ENCODE results near the gene ATP2A3.

ATP2A3 gene

GRCh38 chr17:3946711-3947235, 17.5 kb downstream of the ATP2A3 start:
- H3K36me3 ChIP-seq (ENCODE audit: control insufficient read depth, insufficient read depth, low read length): no peaks in the 10 kb centered on the region
- H3K9me3 ChIP-seq (ENCODE audit: control insufficient read depth, low read length): no peaks in the 10 kb centered on the region
- no peak overlapping the region for H3K4me3 ChIP-seq (ENCODE audit: insufficient read depth, low read depth, low read length)
- WGBS, 2 experiments: 85 to 90% methylated on average over 5 of the region's 5 CpGs
- no peaks in the 10 kb centered on the region for H3K4me1 ChIP-seq (ENCODE audit: control insufficient read depth, insufficient read depth, low read length)
- peaks cover 12% of the 10 kb centered on the region for H3K27me3 ChIP-seq (ENCODE audit: control insufficient read depth, insufficient read depth, low read length, poor library complexity, severe bottlenecking)
- no peak overlapping the region for H3K27ac ChIP-seq (ENCODE audit: insufficient read depth, low read depth, low read length, poor library complexity, severe bottlenecking)

GRCh38 chr17:3944485-3945388, 19.5 kb downstream of the ATP2A3 start:
- Histone ChIP-seq H3K4me1 (ENCODE audit: control insufficient read depth, insufficient read depth, low read length) (no peaks in the 10 kb centered on the region), H3K36me3 (ENCODE audit: control insufficient read depth, insufficient read depth, low read length) (no peaks in the 10 kb centered on the region), H3K9me3 (ENCODE audit: control insufficient read depth, low read length) (no peaks in the 10 kb centered on the region), H3K27me3 (ENCODE audit: control insufficient read depth, insufficient read depth, low read length, poor library complexity, severe bottlenecking) (peaks cover 12% of the 10 kb centered on the region), H3K27ac (ENCODE audit: insufficient read depth, low read depth, low read length, poor library complexity, severe bottlenecking) (no peak overlapping the region), H3K4me3 (ENCODE audit: insufficient read depth, low read depth, low read length) (peak overlapping the region; percentile 34)
- WGBS, 2 experiments: 23 to 26% methylated on average over 68 of the region's 68 CpGs

GRCh38 chr17:3943240-3943891, 20.9 kb downstream of the ATP2A3 start:
- WGBS, 2 experiments: 92 to 95% methylated on average over 23 of the region's 23 CpGs
- no peak overlapping the region for H3K27ac ChIP-seq (ENCODE audit: insufficient read depth, low read depth, low read length, poor library complexity, severe bottlenecking)
- H3K4me1 ChIP-seq (ENCODE audit: control insufficient read depth, insufficient read depth, low read length): no peaks in the 10 kb centered on the region
- no peaks in the 10 kb centered on the region for H3K36me3 ChIP-seq (ENCODE audit: control insufficient read depth, insufficient read depth, low read length)
- peaks cover 12% of the 10 kb centered on the region for H3K27me3 ChIP-seq (ENCODE audit: control insufficient read depth, insufficient read depth, low read length, poor library complexity, severe bottlenecking)
- H3K9me3 ChIP-seq (ENCODE audit: control insufficient read depth, low read length): no peaks in the 10 kb centered on the region
- H3K4me3 ChIP-seq (ENCODE audit: insufficient read depth, low read depth, low read length): no peak overlapping the region

- 95% methylated on average over 48 of the region's 48 CpGs for WGBS, 2 experiments
- peaks cover 12% of the 10 kb centered on the region for H3K27me3 ChIP-seq (ENCODE audit: control insufficient read depth, insufficient read depth, low read length, poor library complexity, severe bottlenecking)
- H3K27ac ChIP-seq (ENCODE audit: insufficient read depth, low read depth, low read length, poor library complexity, severe bottlenecking): no peak overlapping the region
- no peak overlapping the region for H3K4me3 ChIP-seq (ENCODE audit: insufficient read depth, low read depth, low read length)
- no peaks in the 10 kb centered on the region for H3K4me1 ChIP-seq (ENCODE audit: control insufficient read depth, insufficient read depth, low read length)
- H3K36me3 ChIP-seq (ENCODE audit: control insufficient read depth, insufficient read depth, low read length): no peaks in the 10 kb centered on the region
- no peaks in the 10 kb centered on the region for H3K9me3 ChIP-seq (ENCODE audit: control insufficient read depth, low read length)
Observed at GRCh38 chr17:3940965-3941698, 23.1 kb downstream of the ATP2A3 start.

- 95 to 97% methylated on average over 17 of the region's 17 CpGs for WGBS, 2 experiments
- Histone ChIP-seq H3K9me3 (ENCODE audit: control insufficient read depth, low read length) (no peaks in the 10 kb centered on the region), H3K4me3 (ENCODE audit: insufficient read depth, low read depth, low read length) (no peak overlapping the region), H3K27ac (ENCODE audit: insufficient read depth, low read depth, low read length, poor library complexity, severe bottlenecking) (no peak overlapping the region), H3K27me3 (ENCODE audit: control insufficient read depth, insufficient read depth, low read length, poor library complexity, severe bottlenecking) (no peaks in the 10 kb centered on the region), H3K4me1 (ENCODE audit: control insufficient read depth, insufficient read depth, low read length) (no peaks in the 10 kb centered on the region), H3K36me3 (ENCODE audit: control insufficient read depth, insufficient read depth, low read length) (no peaks in the 10 kb centered on the region)
Observed at GRCh38 chr17:3937359-3937758, 26.9 kb downstream of the ATP2A3 start.

GRCh38 chr17:3935825-3936355, 28.3 kb downstream of the ATP2A3 start:
- no peaks in the 10 kb centered on the region for H3K4me1 ChIP-seq (ENCODE audit: control insufficient read depth, insufficient read depth, low read length)
- WGBS, 2 experiments: 95% methylated on average over 9 of the region's 9 CpGs

GRCh38 chr17:3935140-3935542, 29.1 kb downstream of the ATP2A3 start:
- H3K4me1 ChIP-seq (ENCODE audit: control insufficient read depth, insufficient read depth, low read length): no peaks in the 10 kb centered on the region
- no peak overlapping the region for H3K27ac ChIP-seq (ENCODE audit: insufficient read depth, low read depth, low read length, poor library complexity, severe bottlenecking)
- H3K9me3 ChIP-seq (ENCODE audit: control insufficient read depth, low read length): no peaks in the 10 kb centered on the region
- H3K27me3 ChIP-seq (ENCODE audit: control insufficient read depth, insufficient read depth, low read length, poor library complexity, severe bottlenecking): no peaks in the 10 kb centered on the region
- 21 to 23% methylated on average over 10 of the region's 10 CpGs for WGBS, 2 experiments
- no peak overlapping the region for H3K4me3 ChIP-seq (ENCODE audit: insufficient read depth, low read depth, low read length)
- H3K36me3 ChIP-seq (ENCODE audit: control insufficient read depth, insufficient read depth, low read length): no peaks in the 10 kb centered on the region

More at GRCh38 chr17:3935825-3936355, 28.3 kb downstream of the ATP2A3 start:
- Histone ChIP-seq H3K27me3 (ENCODE audit: control insufficient read depth, insufficient read depth, low read length, poor library complexity, severe bottlenecking) (no peaks in the 10 kb centered on the region), H3K9me3 (ENCODE audit: control insufficient read depth, low read length) (no peaks in the 10 kb centered on the region), H3K36me3 (ENCODE audit: control insufficient read depth, insufficient read depth, low read length) (no peaks in the 10 kb centered on the region), H3K27ac (ENCODE audit: insufficient read depth, low read depth, low read length, poor library complexity, severe bottlenecking) (no peak overlapping the region), H3K4me3 (ENCODE audit: insufficient read depth, low read depth, low read length) (no peak overlapping the region)

GRCh38 chr17:3929764-3930163, 34.5 kb downstream of the ATP2A3 start:
- Histone ChIP-seq H3K36me3 (ENCODE audit: control insufficient read depth, insufficient read depth, low read length) (no peaks in the 10 kb centered on the region), H3K27me3 (ENCODE audit: control insufficient read depth, insufficient read depth, low read length, poor library complexity, severe bottlenecking) (no peaks in the 10 kb centered on the region), H3K9me3 (ENCODE audit: control insufficient read depth, low read length) (no peaks in the 10 kb centered on the region), H3K27ac (ENCODE audit: insufficient read depth, low read depth, low read length, poor library complexity, severe bottlenecking) (no peak overlapping the region), H3K4me1 (ENCODE audit: control insufficient read depth, insufficient read depth, low read length) (peaks cover 17% of the 10 kb centered on the region), H3K4me3 (ENCODE audit: insufficient read depth, low read depth, low read length) (no peak overlapping the region)
- 90 to 100% methylated on average over 1 of the region's 1 CpG for WGBS, 2 experiments

GRCh38 chr17:3929181-3929580, 35.1 kb downstream of the ATP2A3 start:
- WGBS, 2 experiments: 94 to 95% methylated on average over 12 of the region's 12 CpGs
- Histone ChIP-seq H3K4me1 (ENCODE audit: control insufficient read depth, insufficient read depth, low read length) (peaks cover 19% of the 10 kb centered on the region), H3K27ac (ENCODE audit: insufficient read depth, low read depth, low read length, poor library complexity, severe bottlenecking) (no peak overlapping the region)

More at GRCh38 chr17:3929181-3929580, 35.1 kb downstream of the ATP2A3 start:
- Histone ChIP-seq H3K9me3 (ENCODE audit: control insufficient read depth, low read length) (no peaks in the 10 kb centered on the region), H3K4me3 (ENCODE audit: insufficient read depth, low read depth, low read length) (no peak overlapping the region), H3K27me3 (ENCODE audit: control insufficient read depth, insufficient read depth, low read length, poor library complexity, severe bottlenecking) (no peaks in the 10 kb centered on the region), H3K36me3 (ENCODE audit: control insufficient read depth, insufficient read depth, low read length) (no peaks in the 10 kb centered on the region)

Data from ectodermal cell (in vitro differentiated cells).